GM21360 (cell line): ENCODE data around the gene SH2D7.
A peak's percentile ranks its signal among the peaks of the same experiment; 100 is the strongest.

ENCODE experiments used
- ATAC-seq: cut with Tn5 transposase; IDR thresholded peaks from one replicate; pipeline ENCODE4 v1.9.1; 2021; ENCODE audit warnings: mild to moderate bottlenecking, moderate library complexity; ENCODE audit not compliant: unreplicated experiment

The SH2D7 gene

DNA sequence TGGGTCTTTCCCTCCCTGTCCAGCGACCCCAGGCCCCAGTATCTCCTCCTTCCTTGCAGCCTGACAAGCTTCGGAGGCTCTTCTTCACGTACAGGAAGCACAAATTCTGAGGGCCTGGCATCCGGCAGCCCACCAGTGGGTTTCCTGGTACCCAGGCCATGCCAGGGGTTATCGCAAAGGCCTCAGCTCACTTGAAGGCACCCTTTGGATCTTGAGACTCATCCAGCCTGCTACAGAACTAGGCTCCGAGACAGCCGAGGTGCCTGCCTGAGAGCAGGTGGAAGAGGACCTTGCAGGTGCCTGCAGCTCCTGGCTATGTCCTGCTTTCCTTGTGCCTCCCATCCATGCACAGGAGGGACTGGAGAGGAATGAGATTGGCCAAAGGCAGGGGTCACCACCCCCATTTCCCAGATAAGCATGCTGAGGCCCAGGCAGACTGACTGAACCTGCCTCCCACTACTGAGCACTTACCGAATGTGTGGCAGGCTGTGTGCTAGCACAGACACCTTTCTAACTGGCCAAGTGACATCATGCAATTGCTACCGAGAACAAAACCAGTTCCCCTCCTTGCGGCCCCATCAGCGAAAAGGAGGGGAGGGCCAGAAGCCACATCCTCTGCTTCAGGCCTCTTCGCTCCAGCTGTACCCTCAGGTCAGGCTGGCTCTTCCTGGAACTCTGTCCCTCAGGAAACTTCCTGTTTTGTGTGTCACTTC, 11.2 kb downstream of the SH2D7 start:
- peak; percentile 55 for ATAC-seq

DNA sequence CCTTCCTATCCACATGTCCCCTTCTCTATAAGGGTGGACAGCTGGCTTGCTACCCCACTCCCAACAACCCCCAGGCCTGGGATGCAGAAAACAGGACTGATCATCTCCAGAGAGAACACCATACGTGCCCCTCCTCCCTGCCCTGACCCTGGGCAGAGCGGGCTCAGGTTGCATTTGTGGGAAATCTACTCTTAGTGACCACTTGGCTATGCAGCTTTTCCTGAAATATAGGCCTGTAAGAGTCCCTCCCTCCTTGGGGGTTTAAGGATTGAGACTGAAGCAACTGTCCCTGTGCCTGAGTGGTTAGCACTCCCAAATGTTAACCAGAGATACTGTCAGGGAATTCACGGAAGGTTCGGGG, 11.7 kb downstream of the SH2D7 start:
- ATAC-seq: no peak

DNA sequence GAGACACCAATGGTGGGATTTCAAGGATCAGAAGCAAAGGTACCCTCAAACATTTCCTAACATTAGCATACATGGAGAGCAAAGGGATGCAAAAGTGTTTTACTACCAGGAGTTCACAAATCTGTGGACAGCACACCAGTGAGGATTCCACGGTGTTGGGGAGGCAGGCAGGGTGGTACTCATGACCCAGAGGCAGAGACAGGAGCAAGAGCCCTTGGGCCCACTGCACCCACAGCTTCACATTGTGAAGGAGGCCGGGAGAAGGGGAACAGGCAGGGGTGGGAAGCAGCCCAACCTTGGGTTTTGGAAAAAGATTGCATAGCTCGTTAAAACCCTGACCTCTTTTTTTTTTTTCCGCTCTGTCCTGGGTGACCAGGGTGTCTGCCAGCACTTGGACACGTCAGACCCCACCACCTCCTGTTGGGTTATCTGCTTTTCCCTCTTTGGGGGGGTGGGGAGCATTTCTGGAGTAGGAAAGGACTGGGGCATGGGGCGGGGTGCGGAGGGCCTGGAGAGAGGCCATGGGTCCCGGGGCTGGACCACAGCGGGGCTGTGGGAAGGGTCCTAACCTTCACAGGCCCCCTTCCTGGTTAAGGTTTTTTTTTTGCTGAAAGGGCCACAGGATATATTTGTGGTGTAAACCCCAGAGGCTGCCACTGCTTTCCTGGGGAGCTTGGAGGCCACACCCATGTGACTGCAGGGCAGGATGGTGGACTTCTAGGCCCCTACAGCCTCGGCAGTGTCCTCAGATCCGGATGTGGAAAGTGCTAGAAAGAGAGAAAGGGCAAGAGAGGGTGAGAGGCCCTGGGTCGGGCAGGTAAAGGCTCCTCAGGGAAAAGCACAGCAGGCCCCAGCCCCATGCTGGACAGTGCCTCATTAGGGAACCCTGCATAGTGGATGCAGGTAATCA, 12.5 kb downstream of the SH2D7 start:
- ATAC-seq: no peak

DNA sequence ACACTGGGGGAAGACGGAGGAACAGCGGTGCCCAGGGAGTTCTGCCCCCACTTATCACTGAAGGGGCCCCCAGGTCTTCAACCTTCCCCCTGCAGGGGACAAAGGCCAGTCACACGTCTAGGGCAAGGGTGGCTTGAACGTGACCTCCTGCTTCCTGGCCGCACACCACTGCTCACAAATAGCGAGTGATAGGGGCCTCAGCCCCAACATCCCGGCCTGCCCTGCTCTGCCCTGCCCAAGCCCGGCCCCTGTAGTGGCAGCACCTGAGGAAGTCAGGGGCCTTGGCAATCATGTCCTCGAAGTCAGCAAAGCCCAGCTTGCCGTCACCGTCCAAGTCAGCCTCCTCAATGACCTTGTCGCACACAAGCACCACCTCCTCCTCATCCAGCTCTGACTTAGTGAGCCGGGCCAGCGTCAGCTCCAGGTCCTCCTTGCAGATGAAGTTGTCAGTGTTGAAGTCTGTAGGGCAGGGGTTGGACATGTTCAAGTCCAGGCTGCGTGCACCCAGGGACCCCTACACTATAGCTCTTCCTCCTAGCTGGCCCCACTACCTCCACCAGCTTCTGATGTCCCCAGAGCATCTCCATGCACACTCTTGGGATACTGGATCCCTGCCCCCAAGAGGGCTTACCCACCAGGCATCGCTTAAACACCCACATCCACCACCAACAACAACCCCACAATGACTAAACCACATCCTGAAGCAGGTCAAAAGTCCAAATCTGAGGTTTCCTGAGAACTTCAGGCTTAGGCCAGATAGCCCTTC, 13.3 kb downstream of the SH2D7 start:
- no peak for ATAC-seq

DNA sequence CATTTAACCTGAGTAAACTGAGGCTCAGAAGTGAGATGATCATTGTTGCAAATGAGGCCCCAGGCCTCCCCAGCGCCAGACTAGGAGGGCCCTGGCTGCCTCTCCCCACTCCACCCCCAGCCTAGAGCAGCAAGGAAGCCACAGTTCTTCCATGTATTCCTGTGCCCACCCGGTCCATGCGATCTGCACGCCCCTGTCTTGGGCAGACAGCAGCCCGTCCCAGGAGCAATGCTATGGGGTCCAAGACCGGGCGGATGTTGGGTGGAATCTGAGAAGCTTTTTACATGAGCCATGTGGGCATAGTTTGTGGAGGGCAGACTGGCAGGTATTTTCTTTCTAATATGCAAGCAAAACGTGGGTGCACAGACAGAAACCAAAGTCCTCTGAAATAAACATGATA, 15.1 kb downstream of the SH2D7 start:
- no peak for ATAC-seq

DNA sequence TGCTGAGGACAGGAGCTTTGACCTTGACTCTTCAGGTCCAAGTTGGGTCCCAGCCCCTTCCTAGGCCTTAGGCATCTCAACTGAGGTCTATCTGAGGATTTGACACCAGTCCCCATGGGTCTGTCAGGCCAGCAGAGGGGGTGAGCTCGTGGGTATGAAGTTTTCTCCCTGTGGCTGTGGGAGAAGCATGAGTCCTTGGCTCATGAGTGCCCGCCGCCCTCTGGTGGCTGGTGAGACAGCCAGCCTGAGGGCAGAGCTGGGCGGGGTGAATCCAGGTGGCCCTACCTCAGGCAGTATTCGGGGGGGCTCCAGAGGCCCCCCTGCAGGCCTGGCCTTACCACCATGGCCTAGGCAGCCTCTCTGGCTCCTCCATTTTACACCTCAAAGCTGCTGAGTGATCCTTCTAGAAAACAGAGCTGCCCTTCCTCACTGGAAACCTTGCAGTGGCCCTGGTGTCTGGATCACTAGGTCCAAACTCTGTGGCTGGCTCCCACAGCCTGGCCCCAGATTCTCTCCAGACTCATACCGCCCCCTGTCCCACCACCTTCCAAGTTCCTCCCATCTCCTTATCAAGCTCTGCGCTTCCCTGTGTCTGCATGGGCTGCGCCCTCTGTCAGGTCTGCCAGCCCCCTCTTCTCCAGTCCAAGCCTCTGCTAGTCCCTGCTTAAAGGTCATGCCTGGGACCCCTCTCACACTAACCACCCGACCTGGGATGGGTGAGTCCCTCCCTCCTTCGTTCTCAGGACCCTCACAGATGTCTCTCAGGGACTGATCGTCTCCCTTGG, 16.1 kb downstream of the SH2D7 start:
- ATAC-seq: no peak

DNA sequence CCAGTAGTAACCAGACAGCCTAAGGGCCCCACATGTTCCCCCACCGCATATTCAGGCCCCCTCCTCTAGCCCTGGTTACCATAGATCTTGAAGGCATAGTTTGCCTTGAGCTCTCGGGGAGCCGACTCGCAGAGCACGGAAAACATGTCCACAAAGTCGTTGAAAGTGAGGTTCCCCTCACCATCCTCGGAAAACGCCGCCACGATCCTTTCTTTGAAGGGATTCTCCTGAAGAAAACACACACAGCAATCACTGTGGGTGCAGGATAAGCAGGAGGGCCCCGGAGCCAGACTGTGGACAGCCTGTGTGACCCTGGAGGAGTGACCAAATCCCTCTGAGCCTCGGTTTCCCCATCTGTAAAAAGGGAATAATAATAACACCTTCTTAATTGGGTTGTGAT, 16.8 kb downstream of the SH2D7 start:
- ATAC-seq: no peak

DNA sequence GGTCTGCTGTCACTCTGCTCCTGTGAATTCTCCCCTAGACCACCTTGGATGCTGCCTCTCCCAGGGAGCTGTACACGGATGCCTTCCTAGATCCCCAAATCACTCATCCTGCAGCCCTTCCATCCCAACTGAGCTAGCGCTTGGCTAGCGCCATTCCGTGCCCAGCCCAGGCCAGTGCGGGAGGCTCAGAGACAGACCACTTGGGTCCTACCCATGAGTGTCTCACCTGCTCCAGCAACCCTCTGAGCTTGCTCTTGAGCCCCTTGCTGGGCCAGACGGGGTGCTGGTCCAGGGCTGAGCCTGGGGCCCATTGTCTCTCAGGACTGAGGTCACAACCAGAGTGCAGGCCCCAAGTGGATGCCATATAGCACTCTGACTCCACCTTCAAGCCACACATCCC, 17.7 kb downstream of the SH2D7 start:
- ATAC-seq: no peak

DNA sequence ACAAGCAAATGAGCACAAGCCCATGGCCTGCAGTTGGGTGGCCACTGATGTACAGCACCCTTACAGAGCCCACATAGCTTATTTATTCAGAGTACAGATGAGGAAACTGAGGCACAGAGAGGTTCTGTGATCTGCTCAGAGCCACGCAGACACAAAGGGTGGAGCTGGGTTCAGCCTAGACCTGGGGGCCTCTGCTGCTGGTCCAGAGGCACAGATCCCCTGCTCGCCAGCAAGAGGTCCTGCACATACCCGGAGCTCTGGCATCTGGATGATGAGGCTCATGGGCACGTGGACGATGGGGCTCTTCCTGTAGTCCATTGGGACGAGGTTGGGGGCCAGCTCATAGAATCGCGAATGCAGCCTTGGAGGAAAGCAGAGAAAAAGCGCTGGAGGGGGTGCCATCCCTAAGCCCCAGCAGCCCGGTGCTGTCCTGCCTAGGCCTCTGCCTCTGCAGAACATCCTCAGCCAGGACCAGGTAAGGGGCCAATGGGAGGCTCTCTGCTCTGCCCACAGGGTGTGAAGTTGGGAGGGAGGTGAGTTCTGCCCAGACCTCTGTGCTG, 18.6 kb downstream of the SH2D7 start:
- ATAC-seq: no peak

DNA sequence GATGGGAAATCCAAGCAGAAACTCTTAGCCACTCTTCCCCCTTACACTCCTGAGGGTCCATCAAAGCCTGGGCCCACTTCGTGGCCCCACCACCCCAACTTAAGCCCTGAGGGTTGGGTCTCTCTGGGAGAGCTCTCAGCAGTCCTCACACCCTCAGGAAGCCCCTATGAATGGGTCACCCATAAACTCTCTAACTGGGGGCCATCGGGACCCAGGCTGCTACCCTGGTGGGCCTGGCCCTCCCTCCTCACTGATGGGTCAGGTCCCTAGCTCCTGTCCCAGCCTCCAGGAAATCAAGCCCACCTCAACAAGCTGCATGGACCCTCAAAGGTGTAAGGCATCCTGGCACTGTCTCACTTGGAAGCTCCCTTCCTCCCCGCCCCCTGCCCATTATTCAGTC, 19.4 kb downstream of the SH2D7 start:
- no peak for ATAC-seq

DNA sequence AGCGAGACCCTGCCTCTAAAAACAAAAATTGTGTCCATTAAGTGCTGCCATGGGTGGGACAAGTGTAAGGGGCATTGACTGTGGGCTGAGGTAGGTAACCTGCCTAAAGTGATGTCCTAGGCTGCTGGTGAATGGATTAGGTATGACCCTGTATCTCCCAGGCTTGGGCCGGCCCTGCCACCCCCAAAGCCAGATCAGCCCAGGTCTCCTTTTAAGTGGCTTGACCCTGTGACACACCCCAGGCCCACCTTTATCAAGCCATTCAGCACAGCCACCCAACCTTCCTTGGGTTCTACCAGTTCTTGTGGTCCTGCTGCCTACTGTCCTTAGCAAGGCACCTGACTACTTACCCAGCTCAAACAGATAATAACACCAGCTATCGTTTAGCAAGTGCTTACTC, 20.2 kb downstream of the SH2D7 start:
- ATAC-seq: no peak

DNA sequence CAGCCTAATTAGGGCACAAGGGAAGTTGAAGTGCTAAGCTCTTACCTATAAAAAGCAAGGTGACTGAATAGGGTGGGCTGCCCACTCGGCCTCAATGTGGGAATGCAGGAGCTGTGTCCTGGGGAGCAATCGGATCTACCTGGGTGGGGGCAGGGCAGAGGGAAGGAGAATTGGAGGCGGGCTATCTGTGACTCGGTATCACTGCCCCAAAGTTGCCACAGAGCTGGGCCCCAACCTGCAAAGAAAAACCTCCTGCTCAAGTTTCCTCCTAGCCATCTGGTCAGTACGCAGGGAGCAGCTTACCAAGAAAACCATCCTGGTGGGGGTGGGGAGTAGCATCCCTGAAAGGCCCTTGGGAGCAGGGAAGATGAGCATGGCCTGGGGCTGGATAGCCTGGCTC, 28.2 kb downstream of the SH2D7 start:
- ATAC-seq: no peak

DNA sequence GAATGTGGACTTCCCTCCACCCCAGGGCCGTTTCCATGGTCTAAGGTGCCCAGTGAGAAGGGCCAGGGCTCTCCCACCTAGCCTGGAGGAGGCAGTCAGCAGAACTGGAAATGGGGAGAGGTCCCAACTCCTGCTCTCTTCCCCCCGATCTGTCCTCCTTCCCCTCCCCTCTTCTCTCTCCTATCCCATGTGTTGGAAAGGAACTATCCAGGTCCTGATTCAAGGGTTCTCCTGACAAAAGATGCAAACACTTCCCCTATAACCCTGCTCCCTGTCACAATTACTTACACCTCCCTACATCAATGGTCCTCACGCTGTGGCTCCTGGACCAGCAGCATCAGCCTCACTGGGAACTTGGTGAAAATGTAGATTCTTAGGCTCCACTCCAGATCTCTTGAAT, 32.9 kb downstream of the SH2D7 start:
- no peak for ATAC-seq

DNA sequence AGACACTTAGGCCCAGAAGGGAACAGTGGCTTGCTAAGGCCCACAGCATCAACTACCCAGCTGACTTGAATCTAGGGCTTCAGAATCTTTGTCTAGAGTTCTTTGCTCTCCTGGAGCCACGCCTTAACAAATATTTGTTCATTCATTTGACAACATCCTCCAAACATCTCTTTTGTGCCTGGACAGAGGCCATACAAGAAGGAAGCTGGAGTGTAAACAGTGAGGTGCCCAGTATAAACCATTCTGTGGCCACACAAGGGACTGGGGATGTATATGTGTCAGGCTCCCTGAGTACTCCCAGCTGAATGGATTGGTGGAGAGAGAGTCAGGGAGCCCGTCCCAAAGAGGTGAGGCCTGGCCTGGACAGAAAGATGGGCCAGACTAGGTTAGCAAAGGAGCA, 35.5 kb downstream of the SH2D7 start:
- ATAC-seq: no peak

DNA sequence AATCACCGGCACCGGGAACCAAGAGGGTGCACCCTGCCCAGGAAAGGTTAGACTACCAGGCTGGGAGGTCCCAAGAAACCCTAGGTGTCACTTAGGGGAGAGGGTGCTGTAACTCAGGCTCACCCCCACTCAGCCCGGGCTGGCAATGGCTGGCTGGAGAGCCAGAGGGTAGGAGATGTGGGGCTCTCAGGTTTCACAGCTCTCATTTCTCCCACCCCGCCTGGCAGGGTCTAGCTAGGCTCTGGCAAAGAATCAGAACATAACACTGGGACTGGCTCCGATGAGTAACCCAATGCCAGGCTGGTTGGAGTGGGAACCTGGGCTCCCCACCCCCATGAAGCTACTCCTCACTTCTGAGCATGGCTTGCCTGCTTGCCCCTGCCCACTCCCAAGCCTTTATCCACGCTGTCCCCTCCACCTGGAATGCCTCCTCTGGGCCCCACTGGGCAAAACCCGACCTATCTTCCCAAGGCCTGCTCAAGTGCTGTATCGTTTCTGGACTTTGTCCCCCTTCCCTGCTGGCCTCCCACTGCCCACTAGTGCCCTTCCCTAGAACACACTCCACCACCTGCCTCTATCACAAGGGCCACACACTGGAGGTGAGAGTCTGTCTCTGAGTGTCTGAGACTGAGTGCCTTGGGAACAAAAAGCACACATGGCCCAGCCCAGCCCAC, 36.9 kb downstream of the SH2D7 start:
- no peak for ATAC-seq

DNA sequence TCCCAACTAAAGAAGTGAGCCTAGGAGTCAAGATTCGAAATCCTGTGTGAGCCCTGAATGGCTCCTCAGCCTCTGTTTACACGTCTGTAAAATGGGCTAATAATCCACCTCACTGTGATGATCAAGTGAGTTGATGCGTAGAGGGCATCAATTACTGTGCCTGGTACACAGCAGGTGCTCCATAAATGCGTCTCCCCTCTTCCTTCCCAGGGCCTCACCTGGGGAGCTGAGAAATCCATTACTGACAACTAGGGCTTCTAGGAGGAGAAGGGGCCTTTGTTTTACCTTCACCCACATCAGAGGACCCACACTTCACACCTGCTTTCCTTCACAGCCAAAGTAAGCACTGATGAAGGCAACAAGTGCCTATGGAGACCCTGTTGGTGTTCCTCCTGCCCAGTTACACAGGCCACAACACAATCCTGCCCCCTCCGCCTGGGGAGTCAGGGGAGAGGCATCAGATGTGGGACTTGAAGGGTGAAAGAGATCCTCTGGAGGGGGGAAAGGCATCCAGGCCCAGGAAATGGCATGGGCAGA, 37.5 kb downstream of the SH2D7 start:
- no peak for ATAC-seq

DNA sequence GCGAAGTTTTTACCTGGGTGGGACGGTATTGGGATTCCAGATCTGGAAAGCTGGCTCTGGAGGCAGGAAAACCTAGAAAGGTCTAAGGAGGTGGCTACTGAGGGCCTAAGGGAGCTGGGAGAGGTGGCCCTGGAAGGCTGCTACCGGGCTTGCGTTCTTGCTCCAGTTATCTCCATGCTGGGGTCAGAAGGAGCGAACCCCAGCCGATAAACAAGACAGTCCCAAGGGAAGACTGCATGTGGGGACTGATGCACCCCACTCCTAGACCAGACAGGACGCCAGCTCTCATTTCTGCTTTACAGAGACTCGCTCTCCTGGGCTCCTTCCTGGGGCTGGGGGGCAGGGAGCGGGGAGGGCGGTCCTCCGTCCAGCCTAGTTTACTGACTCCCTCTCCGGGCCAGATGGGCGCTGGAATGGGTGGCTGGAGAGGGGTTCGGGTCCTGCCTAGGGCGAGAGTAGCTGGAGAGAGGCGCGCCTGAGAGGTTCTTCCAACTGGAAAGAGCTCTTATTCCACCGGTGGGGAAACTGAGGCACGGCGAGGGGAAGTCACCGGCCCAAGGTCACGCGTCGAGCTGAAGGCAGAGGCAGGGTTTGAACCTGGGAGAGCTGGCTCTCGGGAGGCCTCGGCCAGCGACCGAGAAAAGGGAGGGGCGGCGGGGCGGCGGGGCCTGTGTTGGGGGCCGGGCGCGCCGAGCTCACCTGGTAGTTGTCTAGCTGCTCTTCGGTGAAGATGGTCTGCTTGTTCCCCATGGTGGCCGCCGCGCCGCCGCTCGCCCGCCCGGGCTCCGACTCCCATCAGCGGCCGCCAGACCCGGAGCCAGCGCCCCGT, 38.3 kb downstream of the SH2D7 start:
- peak; percentile 23 for ATAC-seq

DNA sequence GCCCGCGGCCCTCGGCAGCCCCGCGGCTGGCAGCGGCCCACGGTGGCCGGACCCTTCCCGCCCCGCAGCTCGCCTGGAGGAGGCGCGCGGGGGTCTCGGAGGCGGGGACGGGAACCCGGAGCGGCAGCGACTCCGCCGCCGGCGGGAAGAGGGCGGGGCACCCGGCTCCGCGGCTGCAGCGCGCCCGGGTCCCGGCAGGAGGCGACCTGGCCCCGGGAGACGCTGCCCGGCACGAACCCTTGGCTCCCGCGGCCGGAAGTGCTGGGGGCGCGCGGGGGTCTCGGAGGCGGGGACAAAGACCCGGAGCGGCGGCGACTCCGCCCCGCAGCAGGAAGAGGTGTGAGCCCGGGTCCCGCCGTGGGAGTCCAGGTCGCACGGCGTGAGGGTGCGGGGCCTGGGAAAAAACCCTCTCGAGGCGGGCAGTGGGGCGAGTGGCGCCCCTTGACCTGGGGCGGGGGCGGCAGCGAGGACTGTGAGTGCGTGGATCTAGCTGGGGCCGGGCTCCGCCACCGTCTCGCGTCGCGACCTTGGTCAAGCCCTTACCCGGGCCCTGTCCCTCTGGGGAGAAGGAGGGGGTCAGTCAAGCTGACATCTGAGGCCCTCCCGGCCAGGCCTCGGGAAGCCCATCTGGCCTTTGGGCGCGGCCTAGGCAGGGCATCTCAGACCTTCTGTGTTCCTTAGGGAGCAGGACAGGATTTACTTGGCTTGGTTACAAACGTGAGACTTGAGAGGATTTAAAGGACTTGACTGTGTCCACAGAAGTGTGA, 39.1 kb downstream of the SH2D7 start, which contains the start of gene CIB2:
Gene CIB2 (minus strand): TSS at position 151 of the 767 bp plus-strand sequence. CDS start 230 bp downstream, outside the sequence.
- peak; percentile 81 for ATAC-seq
